Gastroesophageal sphincter (tissue), 4 donors: ENCODE measurements around the gene DNAJC5. TPM values are rescaled to one million over a fixed set of nuclear protein-coding genes. Genes with fewer than 3 reads are reported as not detected.
"Not testable (repeated sequence)": the region's sequence is repeated elsewhere in the genome, so short reads cannot be mapped to it uniquely, and the experiment has no call there.

Experiments used
- ATAC-seq: fragments of 150-250 bp; one replicate; pipeline ENCODE4 v1.9.1; 2016; ENCODE audit warnings: mild to moderate bottlenecking, moderate library complexity
- H3K27ac ChIP-seq, 4 donors: fragments of 200-600 bp; sonication (generic) in 3 of 4; 1 replicate in 3 of 4; 2 replicates in 1 of 4; pipeline ENCODE4 v1.5.1; 2016 to 2019
- H3K27me3 ChIP-seq: fragments of 200-600 bp; sonication (generic); one replicate; pipeline ENCODE4 v1.5.1; 2019
- H3K36me3 ChIP-seq, 2 donors: fragments of 200-600 bp; sonication (generic); one replicate each; pipeline ENCODE4 v1.5.1; 2019; ENCODE audit warnings: control low read depth in 1 of 2
- H3K4me1 ChIP-seq, 3 donors: fragments of 200-600 bp; sonication (generic); 1 replicate in 2 of 3; 2 replicates in 1 of 3; pipeline ENCODE4 v1.5.1; 2016 to 2019; ENCODE audit warnings: control low read depth in 2 of 3
- H3K4me3 ChIP-seq, 2 donors: fragments of 200-600 bp; sonication (generic); one replicate each; pipeline ENCODE4 v1.5.1; 2019; ENCODE audit warnings: mild to moderate bottlenecking in 1 of 2, moderate library complexity in 1 of 2
- H3K9me3 ChIP-seq, 3 donors: fragments of 200-600 bp; sonication (generic); one replicate each; pipeline ENCODE4 v1.5.1; 2017 to 2019; ENCODE audit warnings: control low read depth in 2 of 3
- CTCF ChIP-seq, 4 experiments: fragments of 200-600 bp in 2 of 4; fragments of 450-650 bp in 2 of 4; sonication (generic) in 1 of 4; IDR thresholded peaks; one replicate each; pipeline ENCODE4 v1.5.1; 2017 to 2019; ENCODE audit warnings: antibody characterized with exemption in 4 of 4, mild to moderate bottlenecking in 2 of 4, moderate library complexity in 2 of 4
- EP300 ChIP-seq: sonication (generic); formaldehyde crosslinking; IDR thresholded peaks from one replicate; pipeline ENCODE4 v1.6.1; 2017; ENCODE audit warnings: antibody characterized with exemption, mild to moderate bottlenecking
- POLR2A ChIP-seq, 2 donors: fragments of 450-650 bp; IDR thresholded peaks; one replicate each; pipeline ENCODE4 v1.6.1; 2017; ENCODE audit warnings: antibody characterized with exemption in 2 of 2, mild to moderate bottlenecking in 2 of 2, moderate library complexity in 1 of 2
- POLR2AphosphoS5 ChIP-seq: sonication (generic); formaldehyde crosslinking; IDR thresholded peaks from one replicate; pipeline ENCODE4 v1.6.1; 2017; ENCODE audit warnings: antibody characterized with exemption
- WGBS, 2 donors: methylation state at CpG; one replicate each; pipeline ENCODE4 v1.1.5; 2018; ENCODE audit warnings: low coverage in 1 of 2; 5-methylcytosine and 5-hydroxymethylcytosine counted together
- total RNA-seq, 4 donors: library from RNA; depleted of rRNA; stranded (reverse); fragments of >200 nt; gene quantifications; one replicate each; pipeline ENCODE4 v1.1.0, GENCODE V29; 2016

The DNAJC5 gene
- total RNA-seq, 4 donors from 2014 or later: 44.7 to 70.6 (median 47.6) TPM

- Histone ChIP-seq H3K4me1 (peaks cover 0 to 55% (median 19%) of the 10 kb centered on the region in 3 donors), H3K27ac (peak within 1 kb of the TSS; percentile 86 to 99 (median 96)), H3K4me3 (peak within 1 kb of the TSS; percentile 71 to 95), H3K9me3 (no peaks in the 10 kb centered on the region), H3K27me3 (no peaks in the 10 kb centered on the region), H3K36me3 (peaks cover 0 to 44% of the 10 kb centered on the region in 2 donors)
- ATAC-seq: peak; percentile 93
- WGBS, 2 donors: 0% methylated on average over 1 to 7 of the region's 68 CpGs
- TF ChIP-seq CTCF (IDR thresholded peaks at IDR 0.05) (no peak), EP300 (no peak), POLR2AphosphoS5 (peak; percentile 94), POLR2A (IDR thresholded peaks at IDR 0.05) (peak; percentile 94 to 96)
These were observed 29.8 kb upstream of the DNAJC5 start, which contains the start of gene TPD52L2 for GRCh38 chr20:63864978-63865640. TPD52L2 (plus strand) TSS chr20:63865270; CDS start chr20:63865366, 96 bp downstream.

- H3K4me1 ChIP-seq: peaks cover 0 to 55% (median 19%) of the 10 kb centered on the region in 3 donors
- not testable (repeated sequence) for H3K4me3 ChIP-seq, H3K27ac ChIP-seq, H3K27me3 ChIP-seq, H3K9me3 ChIP-seq, ATAC-seq
- WGBS, 2 donors: 88 to 89% methylated on average over 5 of the region's 13 CpGs
- H3K36me3 ChIP-seq: peaks cover 0 to 52% of the 10 kb centered on the region in 2 donors
These were observed 27.9 kb upstream of the DNAJC5 start for GRCh38 chr20:63867042-63867441.

GRCh38 chr20:63868264-63868663 is 26.7 kb upstream of the DNAJC5 start:
- TF ChIP-seq POLR2A (IDR thresholded peaks at IDR 0.05) (no peak), CTCF (IDR thresholded peaks at IDR 0.05) (no peak), EP300 (no peak), POLR2AphosphoS5 (no peak)
- H3K36me3 ChIP-seq: peaks cover 0 to 55% of the 10 kb centered on the region in 2 donors
- peaks cover 0 to 50% (median 17%) of the 10 kb centered on the region in 3 donors for H3K4me1 ChIP-seq
- no peak overlapping the region for H3K27ac ChIP-seq
- H3K4me3 ChIP-seq: no peak overlapping the region
- H3K9me3 ChIP-seq: no peaks in the 10 kb centered on the region
- ATAC-seq: no peak
- WGBS, 2 donors: 88 to 89% methylated on average over 1 to 5 of the region's 5 CpGs
- H3K27me3 ChIP-seq: no peaks in the 10 kb centered on the region

- peaks cover 0 to 100% of the 10 kb centered on the region in 2 donors for H3K36me3 ChIP-seq
- 56 to 60% methylated on average over 1 to 3 of the region's 14 CpGs for WGBS, 2 donors
- peaks cover 0 to 13% (median 0%) of the 10 kb centered on the region in 3 donors for H3K4me1 ChIP-seq
These were observed 21.4 kb upstream of the DNAJC5 start for GRCh38 chr20:63873477-63873971.

GRCh38 chr20:63874241-63874640 is 20.7 kb upstream of the DNAJC5 start:
- H3K27ac ChIP-seq: peak overlapping the region in 1 of 4 donors; percentile 69
- H3K4me1 ChIP-seq: peaks cover 0 to 13% (median 0%) of the 10 kb centered on the region in 3 donors
- ATAC-seq, H3K9me3 ChIP-seq, H3K4me3 ChIP-seq, H3K27me3 ChIP-seq: not testable (repeated sequence)
- 83 to 100% methylated on average over 1 to 4 of the region's 7 CpGs for WGBS, 2 donors
- H3K36me3 ChIP-seq: peaks cover 0 to 100% of the 10 kb centered on the region in 2 donors

More at GRCh38 chr20:63873477-63873971, 21.4 kb upstream of the DNAJC5 start:
- Histone ChIP-seq H3K27me3 (no peaks in the 10 kb centered on the region), H3K9me3 (no peaks in the 10 kb centered on the region), H3K27ac (peak overlapping the region in 3 of 4 donors; percentile 54 to 77 (median 69)), H3K4me3 (no peak overlapping the region)
- ATAC-seq: peak; percentile 83
- TF ChIP-seq POLR2AphosphoS5 (peak; percentile 79), POLR2A (IDR thresholded peaks at IDR 0.05) (no peak)

- peaks cover 0 to 94% of the 10 kb centered on the region in 2 donors for H3K36me3 ChIP-seq
- 60 to 80% methylated on average over 1 to 7 of the region's 19 CpGs for WGBS, 2 donors
- no peak overlapping the region for H3K27ac ChIP-seq
- peaks cover 0 to 13% (median 0%) of the 10 kb centered on the region in 3 donors for H3K4me1 ChIP-seq
- TF ChIP-seq POLR2A (IDR thresholded peaks at IDR 0.05) (no peak), CTCF (IDR thresholded peaks at IDR 0.05) (no peak), POLR2AphosphoS5 (no peak)
- ATAC-seq: no peak
- no peak overlapping the region for H3K4me3 ChIP-seq
- H3K27me3 ChIP-seq: no peaks in the 10 kb centered on the region
- no peaks in the 10 kb centered on the region for H3K9me3 ChIP-seq
These were observed 18.4 kb upstream of the DNAJC5 start for GRCh38 chr20:63876489-63877036.
